ENCODE results near the gene PNMA6A.

Gene PNMA6A

DNA sequence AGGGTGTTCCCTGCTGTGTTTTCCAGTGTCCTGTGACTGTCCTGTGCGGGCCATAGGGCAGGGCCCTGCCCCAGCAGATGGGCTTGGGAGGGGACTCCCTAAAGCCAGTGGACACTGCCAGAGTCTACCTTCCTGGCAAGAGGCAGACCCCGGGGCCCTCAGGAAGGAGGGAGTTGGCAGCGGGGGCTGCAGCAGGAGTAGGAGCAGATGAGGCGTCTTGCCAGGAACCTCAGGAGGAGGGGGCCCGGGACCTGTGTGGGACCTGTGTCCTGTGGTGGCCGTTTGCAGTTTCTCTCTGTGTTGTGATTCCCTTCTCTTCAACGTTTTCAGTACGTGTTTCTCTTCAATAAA, 12.2 kb upstream of the PNMA6A start:
- Histone ChIP-seq H3K4me3 (ENCODE audit: insufficient read depth in 1 of 2, low read depth in 1 of 2, low read length in 2 of 2) (no peak overlapping the region), H3K27me3 (ENCODE audit: control insufficient read depth in 1 of 2, insufficient read depth in 1 of 2, low read length in 2 of 2) (peaks cover 19 to 43% of the 10 kb centered on the region in 2 experiments), H3K4me1 (ENCODE audit: control insufficient read depth, insufficient read depth, low read depth, low read length) (peaks cover 2% of the 10 kb centered on the region), H3K4me2 (ENCODE audit: low read length, poor library complexity, severe bottlenecking) (no peak overlapping the region), H2BK12ac (ENCODE audit: low read length in 2 of 2) (no peak overlapping the region), H3K79me1 (replicated peaks; ENCODE audit: low read length, poor library complexity, severe bottlenecking) (no peaks in the 10 kb centered on the region), H3K18ac (ENCODE audit: low read depth in 1 of 2, low read length in 2 of 2) (no peak overlapping the region), H2BK5ac (ENCODE audit: low read depth, low read length, poor library complexity, severe bottlenecking) (no peak overlapping the region), H2BK120ac (ENCODE audit: low read depth, low read length) (no peak overlapping the region), H3K9ac (ENCODE audit: low read length) (no peak overlapping the region), H3K27ac (ENCODE audit: low read length, poor library complexity, severe bottlenecking) (no peak overlapping the region), H4K8ac (ENCODE audit: low read length) (no peak overlapping the region), H4K91ac (ENCODE audit: low read length) (no peak overlapping the region), H2AFZ (ENCODE audit: low read depth, low read length) (no peak overlapping the region), H3K23ac (ENCODE audit: low read length in 2 of 2) (no peak overlapping the region), H3K14ac (ENCODE audit: low read length in 2 of 2) (no peak overlapping the region), H2BK15ac (ENCODE audit: low read depth, poor library complexity, severe bottlenecking) (no peak overlapping the region), H3K36me3 (ENCODE audit: control insufficient read depth in 1 of 2, insufficient read depth in 2 of 2, low read depth in 1 of 2, low read length in 2 of 2) (no peaks in the 10 kb centered on the region), H3K4ac (ENCODE audit: low read depth in 1 of 2, low read length in 2 of 2) (no peak overlapping the region), H3K9me3 (ENCODE audit: control insufficient read depth, low read length) (no peaks in the 10 kb centered on the region), H2AK5ac (ENCODE audit: low read length, severe bottlenecking) (no peak overlapping the region)
- DNase-seq: no peak
- WGBS: 92% methylated on average over 2 of the region's 8 CpGs

- H2BK12ac ChIP-seq (ENCODE audit: low read length in 2 of 2): no peak overlapping the region
- no peak overlapping the region for H2BK15ac ChIP-seq (ENCODE audit: low read depth, poor library complexity, severe bottlenecking)
- no peak overlapping the region for H3K4ac ChIP-seq (ENCODE audit: low read depth in 1 of 2, low read length in 2 of 2)
- no peak overlapping the region for H2BK5ac ChIP-seq (ENCODE audit: low read depth, low read length, poor library complexity, severe bottlenecking)
- H2AFZ ChIP-seq (ENCODE audit: low read depth, low read length): no peak overlapping the region
- H3K9ac ChIP-seq (ENCODE audit: low read length): peak overlapping the region; percentile 38
- no peak overlapping the region for H3K18ac ChIP-seq (ENCODE audit: low read depth in 1 of 2, low read length in 2 of 2)
- H3K4me2 ChIP-seq (ENCODE audit: low read length, poor library complexity, severe bottlenecking): no peak overlapping the region
- no peaks in the 10 kb centered on the region for H3K36me3 ChIP-seq (ENCODE audit: control insufficient read depth in 1 of 2, insufficient read depth in 2 of 2, low read depth in 1 of 2, low read length in 2 of 2)
- H3K9me3 ChIP-seq (ENCODE audit: control insufficient read depth, low read length): no peaks in the 10 kb centered on the region
- no peak overlapping the region for H3K4me3 ChIP-seq (ENCODE audit: insufficient read depth in 1 of 2, low read depth in 1 of 2, low read length in 2 of 2)
- H3K23ac ChIP-seq (ENCODE audit: low read length in 2 of 2): no peak overlapping the region
- 0% methylated on average over 1 of the region's 3 CpGs for WGBS
- peaks cover 2% of the 10 kb centered on the region for H3K4me1 ChIP-seq (ENCODE audit: control insufficient read depth, insufficient read depth, low read depth, low read length)
- H3K79me1 ChIP-seq (replicated peaks; ENCODE audit: low read length, poor library complexity, severe bottlenecking): no peaks in the 10 kb centered on the region
- no peak overlapping the region for H3K27ac ChIP-seq (ENCODE audit: low read length, poor library complexity, severe bottlenecking)
- H3K14ac ChIP-seq (ENCODE audit: low read length in 2 of 2): no peak overlapping the region
- H2AK5ac ChIP-seq (ENCODE audit: low read length, severe bottlenecking): no peak overlapping the region
- peaks cover 13 to 40% of the 10 kb centered on the region in 2 experiments for H3K27me3 ChIP-seq (ENCODE audit: control insufficient read depth in 1 of 2, insufficient read depth in 1 of 2, low read length in 2 of 2)
- no peak overlapping the region for H4K91ac ChIP-seq (ENCODE audit: low read length)
- DNase-seq: peak; percentile 41
- H4K8ac ChIP-seq (ENCODE audit: low read length): no peak overlapping the region
- H2BK120ac ChIP-seq (ENCODE audit: low read depth, low read length): no peak overlapping the region
These were observed 10.5 kb upstream of the PNMA6A start for GRCh38 chrX:153061732-153062131.

GRCh38 chrX:153063315-153063714, 8.9 kb upstream of the PNMA6A start:
- H2BK15ac ChIP-seq (ENCODE audit: low read depth, poor library complexity, severe bottlenecking): no peak overlapping the region
- no peak overlapping the region for H4K91ac ChIP-seq (ENCODE audit: low read length)
- peaks cover 2% of the 10 kb centered on the region for H3K4me1 ChIP-seq (ENCODE audit: control insufficient read depth, insufficient read depth, low read depth, low read length)
- no peak overlapping the region for H3K4me3 ChIP-seq (ENCODE audit: insufficient read depth in 1 of 2, low read depth in 1 of 2, low read length in 2 of 2)
- H3K4me2 ChIP-seq (ENCODE audit: low read length, poor library complexity, severe bottlenecking): no peak overlapping the region
- no peak overlapping the region for H2BK5ac ChIP-seq (ENCODE audit: low read depth, low read length, poor library complexity, severe bottlenecking)
- H2AFZ ChIP-seq (ENCODE audit: low read depth, low read length): no peak overlapping the region
- H3K27me3 ChIP-seq (ENCODE audit: control insufficient read depth in 1 of 2, insufficient read depth in 1 of 2, low read length in 2 of 2): peaks cover 0 to 25% of the 10 kb centered on the region in 2 experiments
- no peak overlapping the region for H3K18ac ChIP-seq (ENCODE audit: low read depth in 1 of 2, low read length in 2 of 2)
- no peaks in the 10 kb centered on the region for H3K9me3 ChIP-seq (ENCODE audit: control insufficient read depth, low read length)
- H3K36me3 ChIP-seq (ENCODE audit: control insufficient read depth in 1 of 2, insufficient read depth in 2 of 2, low read depth in 1 of 2, low read length in 2 of 2): no peaks in the 10 kb centered on the region
- H2BK120ac ChIP-seq (ENCODE audit: low read depth, low read length): no peak overlapping the region
- H3K27ac ChIP-seq (ENCODE audit: low read length, poor library complexity, severe bottlenecking): no peak overlapping the region
- H2AK5ac ChIP-seq (ENCODE audit: low read length, severe bottlenecking): no peak overlapping the region
- DNase-seq: peak; percentile 36
- no peak overlapping the region for H3K14ac ChIP-seq (ENCODE audit: low read length in 2 of 2)
- H3K23ac ChIP-seq (ENCODE audit: low read length in 2 of 2): no peak overlapping the region
- H3K79me1 ChIP-seq (replicated peaks; ENCODE audit: low read length, poor library complexity, severe bottlenecking): no peaks in the 10 kb centered on the region
- H3K9ac ChIP-seq (ENCODE audit: low read length): no peak overlapping the region
- H2BK12ac ChIP-seq (ENCODE audit: low read length in 2 of 2): no peak overlapping the region
- H4K8ac ChIP-seq (ENCODE audit: low read length): no peak overlapping the region
- H3K4ac ChIP-seq (ENCODE audit: low read depth in 1 of 2, low read length in 2 of 2): no peak overlapping the region

DNA sequence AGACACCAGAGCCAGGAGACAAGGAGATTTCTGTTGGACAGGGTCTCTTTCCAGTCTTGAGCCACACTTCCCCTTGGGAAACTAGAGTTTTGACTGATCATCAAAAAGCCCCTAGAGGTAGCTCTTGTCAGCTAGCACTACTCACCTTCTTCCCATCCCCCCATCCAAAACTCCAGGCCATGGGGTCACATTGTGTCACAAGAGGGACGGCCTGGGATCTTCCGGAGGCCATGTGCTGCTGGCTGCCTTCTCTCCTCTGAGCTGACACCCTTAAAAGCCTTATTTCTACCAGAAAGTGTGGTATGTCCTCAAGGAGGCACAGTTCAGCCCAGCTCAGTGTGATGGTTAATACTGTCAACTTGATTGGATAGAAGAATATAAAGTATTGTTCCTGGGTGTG, 8.2 kb upstream of the PNMA6A start:
- no peak overlapping the region for H2AFZ ChIP-seq (ENCODE audit: low read depth, low read length)
- H3K27ac ChIP-seq (ENCODE audit: low read length, poor library complexity, severe bottlenecking): no peak overlapping the region
- peaks cover 0 to 18% of the 10 kb centered on the region in 2 experiments for H3K27me3 ChIP-seq (ENCODE audit: control insufficient read depth in 1 of 2, insufficient read depth in 1 of 2, low read length in 2 of 2)
- H2BK12ac ChIP-seq (ENCODE audit: low read length in 2 of 2): no peak overlapping the region
- WGBS: 69% methylated on average over 2 of the region's 2 CpGs
- no peak overlapping the region for H2AK5ac ChIP-seq (ENCODE audit: low read length, severe bottlenecking)
- H4K8ac ChIP-seq (ENCODE audit: low read length): no peak overlapping the region
- H3K36me3 ChIP-seq (ENCODE audit: control insufficient read depth in 1 of 2, insufficient read depth in 2 of 2, low read depth in 1 of 2, low read length in 2 of 2): no peaks in the 10 kb centered on the region
- no peak overlapping the region for H3K14ac ChIP-seq (ENCODE audit: low read length in 2 of 2)
- H3K4me2 ChIP-seq (ENCODE audit: low read length, poor library complexity, severe bottlenecking): no peak overlapping the region
- H3K9me3 ChIP-seq (ENCODE audit: control insufficient read depth, low read length): no peaks in the 10 kb centered on the region
- H3K9ac ChIP-seq (ENCODE audit: low read length): no peak overlapping the region
- no peak overlapping the region for H4K91ac ChIP-seq (ENCODE audit: low read length)
- no peak overlapping the region for H3K4me3 ChIP-seq (ENCODE audit: insufficient read depth in 1 of 2, low read depth in 1 of 2, low read length in 2 of 2)
- no peaks in the 10 kb centered on the region for H3K79me1 ChIP-seq (replicated peaks; ENCODE audit: low read length, poor library complexity, severe bottlenecking)
- no peak for DNase-seq
- H3K18ac ChIP-seq (ENCODE audit: low read depth in 1 of 2, low read length in 2 of 2): no peak overlapping the region
- H3K23ac ChIP-seq (ENCODE audit: low read length in 2 of 2): no peak overlapping the region
- no peak overlapping the region for H2BK5ac ChIP-seq (ENCODE audit: low read depth, low read length, poor library complexity, severe bottlenecking)
- H2BK120ac ChIP-seq (ENCODE audit: low read depth, low read length): no peak overlapping the region
- no peak overlapping the region for H2BK15ac ChIP-seq (ENCODE audit: low read depth, poor library complexity, severe bottlenecking)
- H3K4ac ChIP-seq (ENCODE audit: low read depth in 1 of 2, low read length in 2 of 2): no peak overlapping the region
- peaks cover 2% of the 10 kb centered on the region for H3K4me1 ChIP-seq (ENCODE audit: control insufficient read depth, insufficient read depth, low read depth, low read length)
